ENCODE data around the gene TMEM144.
"Not testable (repeated sequence)": the region's sequence is repeated elsewhere in the genome, so short reads cannot be mapped to it uniquely, and the experiment has no call there.

TMEM144 gene

DNA sequence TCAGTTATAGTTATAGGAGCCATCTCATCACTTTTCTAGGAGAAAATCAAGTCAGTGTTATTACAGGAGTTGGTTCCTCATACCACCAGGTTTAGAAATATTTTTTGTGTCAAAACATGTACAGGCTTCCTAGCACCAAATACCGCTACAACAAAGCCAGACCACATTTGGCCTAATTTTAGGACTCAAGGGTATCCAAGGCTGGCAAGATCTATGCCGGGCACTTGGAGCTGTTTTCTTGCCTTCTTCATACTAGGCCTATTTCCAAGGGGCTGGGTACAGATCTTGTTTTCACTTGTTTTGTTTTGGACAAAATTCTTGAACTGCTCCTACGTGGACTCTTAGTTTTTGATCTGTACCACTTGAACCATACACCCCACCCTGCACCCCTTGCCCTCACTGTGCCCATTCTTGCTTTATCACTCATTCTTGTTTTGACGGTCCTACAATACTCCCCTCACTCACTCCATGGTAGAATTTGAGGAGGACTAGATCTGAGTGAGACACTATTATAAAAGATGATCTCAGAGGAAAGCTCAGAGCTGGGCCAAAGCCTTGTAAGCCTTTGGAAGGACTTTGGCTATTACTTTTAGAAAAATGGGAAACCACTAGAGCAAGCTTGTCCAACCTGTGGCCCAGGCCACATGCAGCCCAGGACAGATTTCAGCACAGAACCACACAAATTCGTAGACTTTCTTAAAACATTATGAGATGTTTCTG is 17.7 kb upstream of the TMEM144 start:
- no peak for DNase-seq (ENCODE audit: low read depth)

DNA sequence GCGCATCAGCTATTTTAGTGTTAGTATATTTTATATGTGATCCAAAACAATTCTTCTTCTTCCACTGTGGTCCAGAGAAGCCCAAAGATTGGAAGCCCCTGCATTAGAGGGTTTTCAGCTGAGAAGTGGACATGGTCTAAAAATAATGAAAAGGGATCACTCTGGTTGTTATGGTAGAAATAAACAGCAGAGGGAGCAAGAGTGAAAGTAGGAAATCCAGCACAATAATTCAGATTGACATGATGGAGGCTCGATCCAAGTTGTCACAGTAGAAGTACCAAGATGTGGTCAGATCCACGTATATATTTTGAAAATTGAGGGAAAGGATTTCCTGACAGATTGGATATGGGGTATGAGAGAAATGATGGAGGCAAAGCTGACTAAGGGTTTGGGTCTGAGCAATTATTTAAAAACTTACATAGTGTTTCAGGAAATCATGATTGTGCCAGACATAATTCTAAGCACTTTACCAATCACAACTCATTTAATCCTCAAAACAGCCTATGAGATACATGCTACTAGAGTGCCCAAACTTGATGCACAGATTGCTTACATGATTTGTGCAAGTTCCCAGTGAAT is 17.0 kb upstream of the TMEM144 start:
- no peak for DNase-seq (ENCODE audit: low read depth)

DNA sequence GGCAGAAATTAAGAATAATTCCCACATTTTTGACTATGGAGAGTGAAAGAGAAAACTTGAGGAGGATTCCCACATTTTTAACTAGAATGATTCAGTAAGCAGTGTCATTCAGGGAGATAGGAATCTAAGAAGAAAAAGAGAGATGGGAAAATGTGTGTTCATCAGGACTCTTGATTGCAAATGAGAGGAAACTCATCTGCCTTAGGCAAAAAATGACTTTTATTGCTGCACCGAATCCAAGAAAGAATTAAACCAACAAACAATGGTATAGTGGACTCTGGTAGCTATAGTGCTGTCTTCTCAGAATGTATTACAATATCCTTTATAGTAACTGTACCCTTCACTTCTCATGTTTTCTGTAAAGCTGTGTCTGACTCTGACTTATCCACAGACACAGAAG is 15.0 kb upstream of the TMEM144 start:
- DNase-seq (ENCODE audit: low read depth), result no peak

DNA sequence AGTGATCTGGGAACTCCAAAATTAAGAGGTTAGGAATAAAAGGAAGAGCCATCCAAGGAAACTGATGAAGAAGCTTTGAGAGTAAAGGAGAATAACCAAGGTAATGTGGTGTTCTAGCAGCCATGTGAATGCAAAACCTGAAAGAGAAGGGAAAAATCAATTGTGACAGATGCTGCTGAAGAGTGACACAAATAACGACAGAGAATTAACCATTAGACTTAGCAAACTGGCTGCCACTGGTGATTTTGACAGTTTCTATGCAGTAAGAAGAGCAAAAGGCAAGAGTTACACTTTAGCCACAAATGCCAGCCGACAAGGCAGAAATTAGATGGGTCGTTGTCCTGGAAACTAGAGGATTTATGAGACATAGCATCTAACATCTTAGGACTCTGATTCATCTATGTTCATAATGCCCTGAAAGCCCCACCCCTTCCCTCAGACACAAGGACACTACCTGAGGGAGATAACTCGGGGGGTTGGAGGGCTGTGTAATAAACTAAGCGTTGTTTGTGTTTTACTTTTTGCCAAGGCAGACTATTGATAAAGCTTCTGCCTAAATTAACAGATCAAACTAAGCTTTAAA is 13.0 kb upstream of the TMEM144 start:
- no peak for DNase-seq (ENCODE audit: low read depth)

DNA sequence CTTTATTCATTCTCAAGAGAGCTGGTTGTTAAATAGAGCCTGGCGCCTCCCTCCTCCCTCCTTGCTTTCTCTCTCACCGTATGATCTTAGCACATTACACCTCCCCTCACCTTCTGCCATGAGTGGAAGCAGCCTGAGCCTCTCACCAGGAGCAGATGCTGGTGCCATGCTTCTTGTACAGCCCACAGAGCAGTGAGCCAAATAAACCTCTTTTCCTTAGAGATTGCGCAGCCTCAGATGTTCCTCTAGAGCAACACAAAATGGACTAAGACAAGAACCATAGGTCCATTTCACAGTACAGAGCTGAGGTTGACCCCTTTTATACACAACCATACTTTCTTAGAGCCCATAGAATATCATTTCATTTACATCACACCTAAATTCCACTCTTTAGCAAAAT is 10.1 kb upstream of the TMEM144 start:
- no peak for DNase-seq (ENCODE audit: low read depth)

DNA sequence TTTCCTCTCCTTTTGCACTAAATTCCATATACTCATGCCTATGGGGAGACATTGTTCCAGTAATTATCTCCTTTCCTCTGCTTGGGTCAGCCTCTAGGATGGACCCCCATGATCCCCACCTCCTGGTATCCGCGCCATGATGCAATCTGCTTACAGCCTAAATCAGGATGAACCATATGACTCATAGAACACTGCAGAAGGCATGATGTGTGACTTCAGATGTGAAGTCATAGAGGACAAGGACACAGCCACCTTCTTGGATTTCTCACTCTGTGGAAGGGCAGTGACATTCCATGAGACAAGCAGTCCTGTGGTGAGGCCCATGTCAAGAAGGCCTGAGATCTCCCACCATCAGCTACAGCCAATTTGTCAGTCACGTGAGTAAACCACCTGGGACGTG is 9.0 kb upstream of the TMEM144 start:
- DNase-seq (ENCODE audit: low read depth), result no peak

DNA sequence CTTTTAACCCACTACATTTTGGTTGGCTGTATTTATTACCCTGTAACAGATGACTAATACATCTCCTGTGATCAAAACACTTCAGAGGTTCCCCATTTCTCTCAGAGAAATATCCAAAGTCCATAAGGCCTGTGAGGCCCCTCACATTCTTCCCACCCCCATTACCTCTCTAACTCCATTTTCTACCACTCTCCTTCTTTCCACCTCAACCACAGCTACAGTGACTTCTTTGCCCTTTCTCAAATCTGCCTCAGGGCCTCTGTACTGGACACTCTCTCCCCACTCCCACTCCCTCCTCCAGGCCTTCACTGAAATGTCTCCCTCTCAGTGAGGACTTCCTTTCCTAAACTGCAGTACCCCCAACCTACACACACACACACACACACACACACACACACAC is 8.4 kb upstream of the TMEM144 start:
- no peak for DNase-seq (ENCODE audit: low read depth)

DNA sequence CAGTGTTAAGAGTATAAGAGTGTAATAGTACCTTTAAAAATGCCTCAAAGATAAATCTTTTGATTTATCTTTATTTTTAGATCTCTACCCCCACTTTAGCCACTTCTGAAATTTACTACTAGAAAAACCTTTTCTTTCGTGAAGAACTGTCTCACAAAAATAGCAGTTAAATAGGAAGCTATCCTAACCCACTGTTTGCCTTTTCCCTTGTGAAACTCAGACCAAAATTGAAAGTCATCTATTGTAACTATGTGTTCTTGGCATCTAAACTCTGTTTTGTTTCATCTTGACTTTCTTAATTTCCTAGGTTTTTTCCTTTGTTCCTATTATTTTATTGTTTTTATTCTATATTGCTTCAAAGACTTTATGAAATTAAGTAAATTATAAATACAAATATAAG is 7.8 kb upstream of the TMEM144 start:
- DNase-seq (ENCODE audit: low read depth), result no peak

DNA sequence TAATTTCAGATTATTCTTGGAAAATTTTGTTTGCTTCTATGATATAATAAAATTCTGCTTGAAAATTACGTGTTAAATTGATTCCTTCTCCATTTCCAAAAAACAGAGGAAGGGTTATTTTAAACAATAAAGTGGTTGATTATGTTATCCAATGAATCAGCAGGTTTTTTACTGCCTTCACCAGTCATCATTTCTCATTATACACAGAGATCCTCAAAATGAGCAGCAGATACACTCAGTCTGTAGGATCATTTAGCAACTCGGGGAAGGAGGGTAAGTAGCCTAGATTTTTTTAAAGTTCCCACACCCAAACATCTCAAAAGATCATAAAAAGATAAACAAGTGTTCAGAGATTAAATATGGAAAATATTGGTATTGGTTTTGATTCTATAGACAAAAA is 6.8 kb upstream of the TMEM144 start:
- no peak for DNase-seq (ENCODE audit: low read depth)

DNA sequence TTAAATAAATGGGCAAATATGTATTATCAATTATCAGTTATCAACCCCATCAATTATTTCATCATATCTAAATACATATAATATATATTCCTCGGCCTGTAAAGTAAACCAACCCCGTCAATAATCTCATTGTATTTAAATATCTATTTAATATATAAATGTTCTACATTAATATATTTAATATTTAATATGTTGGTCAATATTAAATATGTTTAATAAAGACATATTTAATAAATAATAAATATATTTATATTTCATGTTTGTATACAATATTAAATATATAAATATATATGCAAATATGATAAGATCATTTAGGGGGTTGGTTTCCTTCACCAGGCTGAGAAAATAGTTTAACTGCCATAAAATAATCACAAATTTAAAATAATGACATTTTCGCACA is 6.4 kb upstream of the TMEM144 start:
- no peak for DNase-seq (ENCODE audit: low read depth)

DNA sequence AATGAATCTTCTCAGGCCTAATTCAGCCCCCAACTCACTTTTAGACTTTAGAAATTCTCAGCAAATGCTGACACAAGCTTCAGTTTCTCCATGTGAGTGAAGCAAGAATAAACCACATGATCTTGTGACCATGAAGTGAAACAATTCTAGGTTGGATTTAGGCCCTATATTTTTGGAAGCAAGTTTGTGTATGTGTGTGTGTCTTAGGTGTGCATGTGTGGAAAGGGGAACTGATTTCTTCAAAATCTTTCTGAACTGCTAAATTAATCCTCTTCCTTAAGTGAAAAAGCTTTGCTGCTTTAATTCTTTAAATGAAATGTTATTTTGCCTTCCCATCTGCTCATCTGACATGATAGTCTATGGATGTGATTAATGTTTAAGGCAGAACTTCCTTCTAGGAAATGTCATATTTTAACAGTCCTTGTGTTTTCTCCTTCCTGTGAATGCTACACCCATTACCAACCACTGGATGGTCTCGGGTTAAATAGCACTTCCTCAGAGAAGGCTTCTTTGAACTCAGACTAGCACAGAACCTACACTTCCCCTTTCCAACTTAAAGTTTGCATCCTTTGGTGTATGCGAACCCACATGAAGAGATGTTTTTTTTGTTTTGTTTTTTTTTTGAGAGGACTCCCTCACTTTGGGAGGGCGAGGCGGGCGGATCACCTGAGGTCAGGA is 1.2 kb upstream of the TMEM144 start:
- DNase-seq (ENCODE audit: low read depth), result no peak

DNA sequence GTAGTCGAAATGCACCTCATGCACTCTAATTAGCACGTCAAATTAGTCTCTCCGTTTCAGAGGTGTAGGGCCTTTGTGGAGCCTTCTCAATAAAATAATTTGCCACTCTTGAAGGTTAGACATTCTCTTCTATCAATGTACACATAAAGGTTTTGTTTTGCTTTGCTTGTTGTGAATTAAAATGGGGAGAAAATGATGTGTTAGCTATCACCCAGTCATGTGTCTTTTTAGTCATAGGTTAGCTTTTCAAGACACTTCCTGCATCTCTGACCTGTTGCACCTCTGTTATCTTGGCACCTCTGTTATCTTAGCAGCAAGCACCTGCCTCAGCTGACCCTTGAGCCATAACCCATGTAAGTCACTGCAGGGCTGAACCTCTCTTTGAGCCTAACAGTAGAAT is 936 bp downstream of the TMEM144 start:
- DNase-seq (ENCODE audit: low read depth), result no peak

DNA sequence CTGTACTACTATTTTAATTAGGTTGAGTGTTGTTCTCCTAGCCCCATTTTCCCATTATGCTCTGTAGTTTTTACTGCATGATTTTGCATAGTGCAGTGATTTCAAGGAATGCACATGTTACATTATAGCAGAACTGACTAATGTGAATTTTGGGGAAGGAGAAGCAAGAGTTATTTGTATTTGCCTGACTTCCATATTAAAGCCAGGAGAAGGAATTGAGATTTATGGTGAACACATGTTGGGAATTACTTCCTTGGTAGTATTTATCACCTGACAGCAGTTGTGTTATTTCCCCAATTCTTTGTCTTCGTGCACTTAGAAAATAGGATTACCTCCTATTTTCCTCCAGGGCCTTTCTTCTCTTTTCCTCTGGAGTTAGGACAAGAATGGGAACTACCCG is 3.2 kb downstream of the TMEM144 start:
- DNase-seq (ENCODE audit: low read depth), result no peak

DNA sequence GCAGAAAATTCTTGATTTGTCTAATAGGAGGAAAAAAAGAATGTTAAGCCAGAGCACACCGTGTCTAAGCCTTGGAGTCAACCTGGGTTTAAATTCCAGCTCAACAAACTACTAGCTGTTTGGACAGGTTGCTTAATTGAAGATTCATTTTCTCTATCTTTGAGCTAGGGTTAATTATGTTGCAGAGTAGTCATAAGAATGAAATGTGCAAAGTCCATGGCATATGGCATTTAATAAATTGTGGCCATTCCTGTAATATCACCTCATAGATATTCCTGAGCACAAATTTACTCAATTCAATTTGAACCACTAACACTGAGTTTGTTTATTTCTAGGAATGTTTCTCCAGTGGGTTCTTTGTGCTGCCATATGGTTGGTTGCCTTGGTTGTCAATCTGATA is 4.6 kb downstream of the TMEM144 start:
- DNase-seq (ENCODE audit: low read depth), result no peak

DNA sequence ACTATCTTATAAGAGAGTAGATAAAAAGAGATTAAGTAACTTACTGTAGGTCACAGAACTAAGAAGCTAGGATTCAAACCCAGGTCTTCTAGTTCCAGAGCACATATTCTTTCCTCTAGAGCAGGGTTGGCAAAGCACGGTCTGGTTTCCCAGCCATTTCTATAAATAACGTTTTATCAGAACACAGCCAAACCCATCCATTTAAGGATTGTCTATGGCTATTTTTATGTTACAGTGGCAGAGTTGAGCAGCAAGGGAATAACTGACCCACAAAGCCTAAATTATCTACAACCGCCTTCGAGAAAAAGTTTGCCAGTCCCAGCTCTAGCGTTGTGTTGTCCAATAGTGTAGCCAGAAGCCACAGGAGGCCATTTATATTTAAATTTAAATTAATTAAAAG is 7.5 kb downstream of the TMEM144 start:
- no peak for DNase-seq (ENCODE audit: low read depth)

DNA sequence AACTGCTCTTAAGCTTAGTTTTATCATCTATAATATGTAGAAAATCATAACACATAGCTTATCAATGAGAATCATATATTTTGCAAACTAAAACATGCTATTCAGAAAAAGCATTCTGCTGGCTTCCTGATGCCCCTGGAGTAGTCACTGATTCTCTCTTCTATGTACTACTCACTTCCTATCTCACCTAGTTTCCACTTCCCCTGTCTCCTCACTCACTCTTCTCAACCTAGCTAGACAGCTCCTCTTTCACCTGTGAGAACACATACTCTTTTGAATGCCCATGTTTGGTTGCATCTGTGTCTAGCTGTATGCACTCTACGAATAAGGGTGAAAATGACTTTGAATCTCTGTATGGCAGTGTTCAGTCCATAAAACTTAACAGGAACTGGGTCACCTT is 9.3 kb downstream of the TMEM144 start:
- no peak for DNase-seq (ENCODE audit: low read depth)

DNA sequence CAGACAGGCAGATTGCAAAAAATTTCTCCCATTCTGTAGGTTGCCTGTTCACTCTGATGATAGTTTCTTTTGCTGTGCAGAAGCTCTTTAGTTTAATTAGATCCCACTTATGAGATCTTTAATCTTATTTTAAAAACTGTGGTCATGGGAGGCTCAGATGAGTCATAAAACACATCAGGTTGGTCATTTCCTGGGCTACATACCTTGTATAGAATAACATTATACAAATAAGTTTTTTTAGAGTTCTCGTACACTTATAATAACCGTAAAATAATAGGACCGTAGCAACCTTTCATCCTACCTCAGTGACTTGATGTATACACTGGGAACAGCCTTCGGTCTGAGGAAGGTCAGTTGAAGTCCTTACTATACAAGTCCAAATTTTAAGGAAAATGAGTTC is 14.0 kb downstream of the TMEM144 start:
- DNase-seq (ENCODE audit: low read depth), result not testable (repeated sequence)

DNA sequence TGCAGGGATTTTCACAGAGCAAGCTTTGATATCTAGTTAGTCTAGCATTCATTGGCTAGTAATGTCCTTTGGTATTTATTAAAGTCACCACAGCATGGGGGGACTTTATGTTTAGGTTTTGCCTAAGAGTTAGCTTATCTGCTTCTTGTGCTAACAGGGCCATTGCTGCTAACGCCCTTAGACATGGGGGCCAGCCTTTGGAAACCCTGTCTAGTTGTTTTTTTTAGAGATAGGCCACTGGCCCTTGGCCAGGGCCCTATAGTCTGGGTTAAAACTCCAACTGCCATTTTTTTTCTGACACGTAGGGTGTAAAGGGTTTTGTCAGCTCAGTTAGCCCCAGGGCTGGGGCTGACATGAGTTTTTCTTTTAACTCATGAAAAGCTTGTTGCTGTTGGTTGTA is 14.7 kb downstream of the TMEM144 start:
- not testable (repeated sequence) for DNase-seq (ENCODE audit: low read depth)

DNA sequence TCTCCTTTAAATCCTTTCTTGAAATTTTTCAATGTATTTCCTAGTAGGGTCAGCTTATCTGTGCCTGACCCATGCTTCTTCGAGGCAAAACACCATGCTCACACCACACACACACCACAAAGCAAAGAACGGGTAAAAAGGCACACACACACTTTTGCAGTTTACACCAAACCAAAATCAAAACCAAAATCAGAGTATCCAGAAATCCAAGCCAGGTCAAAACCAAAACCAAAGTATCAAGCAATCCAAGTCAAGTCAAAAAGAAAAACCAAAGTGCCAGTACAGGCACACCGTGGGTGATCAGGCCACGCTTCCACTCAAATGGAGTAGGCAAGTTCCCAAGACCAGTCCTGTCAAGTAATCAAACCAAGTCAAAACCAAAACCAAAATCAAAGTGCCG is 17.6 kb downstream of the TMEM144 start:
- not testable (repeated sequence) for DNase-seq (ENCODE audit: low read depth)

DNA sequence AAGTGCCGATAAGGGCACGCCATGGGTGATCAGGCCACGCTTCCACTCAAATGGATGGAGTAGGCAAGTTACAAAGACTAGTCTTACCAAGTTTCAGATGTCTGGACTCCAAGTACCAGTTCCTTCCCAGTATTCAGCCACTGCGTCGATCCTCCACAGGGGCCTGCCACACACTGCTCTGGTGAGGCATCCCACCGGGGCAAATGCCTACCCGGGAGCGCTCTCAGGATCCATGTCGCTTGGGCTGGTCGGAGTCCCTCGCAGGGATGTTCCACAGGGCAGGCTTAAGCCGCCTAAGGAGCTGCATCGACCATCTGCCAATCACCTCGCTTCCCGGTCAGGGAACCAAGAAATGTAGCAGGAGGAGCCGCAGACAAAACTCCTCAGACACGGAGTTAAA is 18.1 kb downstream of the TMEM144 start:
- not testable (repeated sequence) for DNase-seq (ENCODE audit: low read depth)

DNA sequence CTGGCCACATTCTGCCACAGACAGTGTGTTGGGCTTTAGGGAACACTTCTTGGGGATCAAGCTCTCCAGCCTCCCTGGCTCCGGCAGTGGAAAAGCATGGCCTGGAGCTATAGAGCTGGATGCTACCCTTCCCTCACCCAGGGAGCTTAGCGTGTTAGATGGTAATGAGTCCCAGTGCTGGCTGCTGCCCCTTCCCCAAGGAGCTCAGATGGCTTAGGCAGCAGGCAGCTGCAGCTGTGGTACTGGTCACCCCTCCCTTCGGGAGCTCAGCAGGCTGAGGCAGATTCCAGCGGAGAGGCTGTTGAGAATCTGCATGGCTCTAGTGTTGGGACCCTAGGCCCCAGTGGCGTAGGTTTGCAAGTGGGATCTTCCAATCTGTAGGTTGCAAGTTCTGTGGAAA is 19.5 kb downstream of the TMEM144 start:
- DNase-seq (ENCODE audit: low read depth), result no peak

DNA sequence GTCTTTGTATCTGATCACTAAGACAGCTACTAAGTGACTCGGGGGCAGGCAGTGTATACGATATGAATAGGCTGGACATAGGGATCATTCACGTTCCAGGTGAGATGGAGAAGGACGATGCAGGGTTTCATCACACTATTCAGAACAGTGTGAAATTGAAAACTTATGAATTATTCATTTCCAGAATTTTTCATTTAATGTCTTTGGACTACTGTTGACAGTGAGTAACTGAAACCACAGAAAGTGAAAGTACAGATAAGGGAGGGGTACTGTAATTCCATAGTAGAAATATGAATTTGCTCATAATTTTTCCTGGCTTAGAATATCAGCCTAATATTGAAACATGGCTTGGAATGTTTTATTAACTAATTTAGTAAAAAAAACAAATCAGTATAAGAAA is 24.4 kb downstream of the TMEM144 start:
- no peak for DNase-seq (ENCODE audit: low read depth)

DNA sequence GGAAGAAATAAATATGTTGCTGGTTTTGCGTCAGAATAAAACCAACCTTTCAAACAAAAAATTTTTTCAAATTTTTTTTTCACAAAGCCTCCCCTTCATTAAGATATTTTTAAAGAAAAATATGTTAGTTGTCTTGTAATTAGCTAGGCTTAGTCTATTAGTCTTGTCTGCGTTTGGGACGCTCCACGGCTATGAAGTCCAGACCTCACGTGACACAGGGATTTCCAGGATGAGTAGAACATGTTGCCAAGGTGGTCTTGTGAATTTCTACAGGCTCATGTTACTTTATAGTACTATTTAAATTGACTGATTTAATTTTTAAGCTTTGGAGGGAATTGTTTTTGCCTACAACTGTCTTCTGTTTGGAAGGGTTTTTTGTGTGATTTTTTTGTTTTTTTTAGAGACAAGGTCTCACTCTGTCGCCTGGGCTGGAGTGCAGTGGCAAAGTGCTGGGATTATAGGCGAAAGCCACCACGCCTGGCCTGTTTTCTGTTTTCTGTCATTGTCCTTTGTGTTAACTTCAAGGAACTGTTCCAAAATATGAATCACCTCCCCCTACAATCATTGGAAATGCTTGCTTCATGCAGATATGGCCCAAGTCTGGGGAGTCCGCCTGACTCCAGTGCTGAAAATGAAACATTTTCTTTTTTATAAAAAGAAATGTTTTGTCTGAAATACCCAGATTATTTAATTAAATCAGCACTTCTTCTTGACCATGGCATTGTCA is 26.2 kb downstream of the TMEM144 start:
- DNase-seq (ENCODE audit: low read depth), result no peak

Measured in activated T-helper 1 cell treated with Interleukin-2 at 50 U/mL for 16 hours (primary cell).